Activated CD4-positive, alpha-beta T cell treated with anti-CD3 and anti-CD28 coated beads for 4 hours (primary cell): ENCODE measurements around the gene THSD4.
A peak's percentile ranks its signal among the peaks of the same experiment; 100 is the strongest.
"Not testable (repeated sequence)": the region's sequence is repeated elsewhere in the genome, so short reads cannot be mapped to it uniquely, and the experiment has no call there.

Experiments
- DNase-seq, 2 donors: peaks; one replicate each; pipeline ENCODE4 v3.0.0-alpha.2; 2020

THSD4 gene

DNA sequence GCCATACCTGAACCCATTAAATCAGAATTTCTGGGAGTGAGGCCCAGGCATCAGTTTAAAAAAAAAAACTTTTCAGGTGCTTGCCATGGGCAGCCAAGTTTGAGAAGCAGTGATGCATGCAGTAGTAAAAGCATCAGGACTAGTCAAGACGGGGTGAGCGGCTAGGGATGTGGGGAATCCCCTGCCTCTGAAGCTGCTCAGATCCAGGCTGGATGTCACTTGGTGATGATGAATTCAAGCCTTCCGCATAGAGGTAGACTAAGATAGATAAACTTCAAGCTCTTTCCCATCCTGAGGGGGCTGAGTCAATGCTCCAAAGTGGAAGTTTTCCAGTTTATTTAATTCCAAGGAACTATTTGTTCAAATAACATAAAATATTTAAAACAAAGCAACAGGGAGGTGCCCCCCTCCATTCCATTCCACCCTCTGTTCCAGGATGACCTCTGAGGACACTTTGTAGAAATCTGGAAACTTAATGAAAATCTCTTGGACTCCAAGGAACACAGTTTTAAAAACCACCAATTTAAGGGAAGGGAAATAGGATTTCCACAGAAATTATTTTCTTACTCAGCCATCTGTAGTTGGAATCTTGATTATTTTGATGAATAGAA is 594.6 kb downstream of the THSD4 start:
- DNase-seq: no peak

- DNase-seq: no peak
Observed at GRCh38 chr15:71712182-71712581, 596.9 kb downstream of the THSD4 start.

GRCh38 chr15:71713191-71713809 is 598.0 kb downstream of the THSD4 start:
- DNase-seq: no peak

- DNase-seq: no peak
Observed at GRCh38 chr15:71715914-71716313, 600.6 kb downstream of the THSD4 start.

GRCh38 chr15:71716990-71717389 is 601.7 kb downstream of the THSD4 start:
- no peak for DNase-seq

- DNase-seq: no peak
Observed at GRCh38 chr15:71718116-71718910, 603.0 kb downstream of the THSD4 start.

- DNase-seq: no peak
Observed at GRCh38 chr15:71723344-71723743, 608.1 kb downstream of the THSD4 start.

DNA sequence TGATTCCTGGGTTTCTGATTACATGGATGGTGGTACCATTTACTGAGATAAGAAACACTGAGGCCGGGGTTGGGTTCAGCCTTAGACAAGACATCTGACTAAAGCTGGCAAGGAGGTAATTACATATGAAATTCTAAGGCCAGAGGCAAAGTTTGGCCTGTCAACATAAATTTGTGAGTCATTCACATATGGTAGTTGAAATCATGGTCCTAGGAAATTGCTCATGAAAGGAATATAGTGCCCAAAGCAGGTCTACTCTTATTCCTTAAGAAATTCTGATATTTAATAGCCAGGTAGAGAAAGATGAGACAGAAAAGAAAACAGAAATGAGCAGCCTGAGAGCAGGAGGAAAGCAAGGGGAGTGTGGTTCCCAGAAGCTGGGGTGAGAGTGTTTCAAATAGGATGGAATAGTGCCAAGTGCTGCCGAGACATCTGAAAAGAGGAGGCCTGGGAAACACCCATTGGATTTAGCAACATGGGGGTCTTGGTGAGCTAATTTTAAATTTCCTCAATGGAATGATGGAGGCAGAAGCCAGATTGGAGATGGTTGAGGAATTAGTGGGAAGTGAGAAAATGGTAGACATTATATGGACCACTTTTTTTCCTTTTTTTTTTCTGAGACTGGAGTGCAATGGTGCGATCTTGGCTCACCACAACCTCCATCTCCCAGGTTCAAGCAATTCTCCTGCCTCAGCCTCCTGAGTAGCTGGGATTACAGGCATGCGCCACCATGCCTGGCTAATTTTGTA is 610.1 kb downstream of the THSD4 start:
- DNase-seq: not testable (repeated sequence)

GRCh38 chr15:71728881-71729280 is 613.6 kb downstream of the THSD4 start:
- no peak for DNase-seq

GRCh38 chr15:71729319-71729718 is 614.0 kb downstream of the THSD4 start:
- no peak for DNase-seq

DNA sequence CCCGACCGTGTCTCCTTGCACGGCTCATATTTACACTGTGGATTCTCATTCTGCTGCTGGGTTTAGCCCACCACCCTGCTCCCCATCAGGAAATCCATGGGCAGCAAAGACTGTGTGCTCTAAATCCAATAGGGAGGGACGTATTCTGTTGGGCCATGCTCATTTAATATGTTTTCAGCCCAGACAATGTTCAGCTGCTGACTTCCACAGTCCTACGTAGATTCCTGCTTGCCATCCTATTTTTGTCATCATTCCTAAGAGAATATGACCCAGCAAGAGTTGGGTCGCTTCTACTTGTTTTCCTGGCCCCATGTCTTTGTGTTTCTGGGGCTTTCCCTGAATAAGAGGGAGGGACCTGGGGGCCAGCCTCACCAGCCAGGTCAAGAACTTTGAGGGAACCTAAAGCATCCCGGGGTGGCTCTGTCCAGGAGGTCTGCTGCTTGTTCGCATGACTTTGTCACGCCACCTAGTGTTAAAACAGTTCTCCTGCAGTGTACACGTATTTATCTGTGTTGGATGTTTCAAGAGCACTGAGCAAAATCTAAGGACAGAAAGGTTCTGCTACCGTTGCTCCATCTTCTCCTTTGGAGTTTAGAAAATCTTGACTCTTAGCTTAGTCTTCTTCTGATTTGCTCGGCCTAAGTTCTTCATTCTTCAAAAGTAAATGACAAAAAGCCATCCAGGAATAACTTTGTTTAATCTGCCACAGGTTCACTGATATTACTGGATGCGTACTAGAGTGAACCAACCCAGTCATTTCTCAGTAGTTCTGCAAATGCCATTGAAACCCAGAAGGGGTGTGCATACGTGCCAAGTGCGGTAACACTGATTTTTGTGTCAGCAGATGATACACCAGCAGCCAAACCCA is 615.2 kb downstream of the THSD4 start:
- DNase-seq: peak; percentile 3 to 7

DNA sequence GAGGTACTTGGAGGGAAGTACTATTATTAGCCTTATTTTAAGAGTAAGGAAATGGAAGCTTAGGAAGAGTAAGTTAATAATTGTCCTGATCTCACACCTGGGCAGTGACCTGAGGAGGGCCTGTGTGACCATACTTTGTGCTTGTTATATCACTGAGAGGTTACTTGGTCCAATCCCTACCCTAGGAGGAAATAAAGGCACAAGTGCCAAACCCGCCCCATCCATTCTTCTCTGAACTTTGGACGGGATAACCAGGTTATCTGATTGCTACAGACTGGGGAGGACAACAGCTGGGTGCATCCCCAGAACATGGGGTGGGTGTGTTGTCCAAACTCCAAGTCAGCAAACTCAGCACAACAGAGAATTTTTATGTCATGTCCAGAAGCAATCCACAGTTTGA is 617.4 kb downstream of the THSD4 start:
- DNase-seq: no peak

GRCh38 chr15:71733122-71733521 is 617.9 kb downstream of the THSD4 start:
- no peak for DNase-seq

- DNase-seq: no peak
Observed at GRCh38 chr15:71734709-71735384, 619.6 kb downstream of the THSD4 start.

GRCh38 chr15:71735385-71735757 is 620.1 kb downstream of the THSD4 start:
- no peak for DNase-seq

- no peak for DNase-seq
Observed at GRCh38 chr15:71736286-71736947, 621.1 kb downstream of the THSD4 start.

DNA sequence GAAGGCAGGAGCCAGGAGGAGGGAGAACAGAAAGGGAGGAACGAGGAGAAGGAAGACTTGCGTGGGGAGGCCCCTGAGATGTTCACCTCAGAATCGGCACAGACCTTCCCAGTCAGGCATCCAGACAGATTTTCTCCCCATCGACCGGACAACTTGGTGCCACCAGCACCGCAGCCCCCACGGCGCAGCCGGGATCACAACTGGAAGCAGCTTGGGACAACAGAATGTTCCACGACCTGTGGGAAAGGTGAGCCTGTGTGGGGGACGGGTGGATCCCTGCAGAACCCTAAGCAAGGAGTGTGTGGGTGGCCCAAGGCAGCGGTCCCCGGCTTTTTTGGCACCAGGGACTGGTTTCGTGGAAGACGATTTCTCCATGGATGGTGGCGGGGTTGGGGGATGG is 622.5 kb downstream of the THSD4 start:
- no peak for DNase-seq

- DNase-seq: no peak
Observed at GRCh38 chr15:71739355-71739754, 624.1 kb downstream of the THSD4 start.

DNA sequence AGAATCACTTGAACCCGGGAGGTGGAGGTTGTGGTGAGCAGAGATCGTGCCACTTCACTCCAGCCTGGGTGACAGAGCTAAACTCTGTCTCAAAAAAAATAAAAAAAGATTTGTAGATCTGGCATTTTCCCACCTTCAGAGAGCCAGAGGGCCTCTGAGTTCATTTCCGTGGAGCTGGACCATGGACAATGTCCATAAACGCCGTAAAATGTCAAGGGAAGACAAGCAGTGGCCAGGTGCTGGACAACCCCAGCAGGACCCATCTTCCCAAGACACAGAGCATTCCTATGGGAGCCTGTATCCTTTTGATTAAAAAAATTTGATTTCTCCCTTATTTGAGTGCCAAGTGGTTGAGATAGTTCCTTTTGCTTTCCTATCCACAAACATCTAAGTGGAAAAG is 627.7 kb downstream of the THSD4 start:
- DNase-seq: no peak

GRCh38 chr15:71743861-71744382 is 628.7 kb downstream of the THSD4 start:
- DNase-seq: peak; percentile 61 to 68

DNA sequence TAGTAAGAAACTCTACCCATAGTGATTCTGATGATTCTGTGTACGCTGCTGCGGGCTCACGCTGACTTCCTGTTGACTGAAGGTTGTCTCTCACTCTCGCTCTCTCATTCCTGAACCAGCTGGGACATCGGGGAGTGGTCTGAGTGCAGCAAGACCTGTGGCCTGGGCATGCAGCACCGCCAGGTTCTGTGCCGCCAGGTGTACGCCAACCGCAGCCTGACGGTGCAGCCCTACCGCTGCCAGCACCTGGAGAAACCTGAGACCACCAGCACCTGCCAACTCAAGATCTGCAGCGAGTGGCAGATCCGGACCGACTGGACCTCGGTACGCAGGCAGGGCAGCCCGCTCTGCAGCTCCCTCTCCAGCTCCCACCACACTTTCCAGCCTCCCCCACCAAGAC is 631.4 kb downstream of the THSD4 start:
- no peak for DNase-seq
